ENCODE results near the gene CTSW.

CTSW gene

GRCh38 chr11:65861533-65862183 is 18.0 kb upstream of the CTSW start (continued):
- TF ChIP-seq PATZ1 (CRISPR knock-in tag; IDR thresholded peaks at IDR 0.05; ENCODE audit: borderline replicate concordance) (no peak), ZNF565 (CRISPR knock-in tag; conservative IDR thresholded peaks at IDR 0.05; ENCODE audit: low read depth) (no peak), CSDC2 (CRISPR knock-in tag; IDR thresholded peaks at IDR 0.05) (no peak), ISL1 (CRISPR knock-in tag; IDR thresholded peaks at IDR 0.05) (no peak)

DNA sequence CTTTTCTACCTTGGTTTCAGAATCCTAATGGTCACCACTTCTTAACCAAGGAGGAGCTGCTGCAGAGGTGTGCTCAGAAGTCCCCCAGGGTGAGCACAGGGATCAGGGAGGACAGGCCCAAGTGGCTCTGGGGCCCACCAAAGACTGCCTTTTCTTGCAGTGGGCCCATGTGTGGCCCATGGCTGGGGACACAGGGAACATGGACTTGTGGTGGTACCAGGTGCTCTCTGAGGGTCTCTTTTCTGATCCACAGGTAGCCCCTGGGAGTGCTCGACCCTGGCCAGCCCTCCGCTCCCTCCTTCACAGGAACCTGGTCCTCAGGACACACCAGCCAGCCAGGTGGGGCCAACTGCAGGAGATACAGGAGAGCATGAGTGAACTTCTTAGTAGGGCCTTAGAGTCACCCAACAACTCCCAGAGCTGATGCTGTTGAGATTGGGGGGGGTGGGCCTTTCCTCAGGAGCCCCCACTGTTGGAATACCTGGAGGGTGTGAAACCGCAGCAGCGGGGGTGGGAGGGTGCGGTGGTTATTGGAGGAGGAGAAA is 17.4 kb upstream of the CTSW start:
- no peak for ATAC-seq
- TF ChIP-seq RARB (CRISPR knock-in tag; IDR thresholded peaks at IDR 0.05): no peak
- no peak for TF ChIP-seq ZNF70 (CRISPR knock-in tag; IDR thresholded peaks at IDR 0.05)
- TF ChIP-seq, protein P1, sequence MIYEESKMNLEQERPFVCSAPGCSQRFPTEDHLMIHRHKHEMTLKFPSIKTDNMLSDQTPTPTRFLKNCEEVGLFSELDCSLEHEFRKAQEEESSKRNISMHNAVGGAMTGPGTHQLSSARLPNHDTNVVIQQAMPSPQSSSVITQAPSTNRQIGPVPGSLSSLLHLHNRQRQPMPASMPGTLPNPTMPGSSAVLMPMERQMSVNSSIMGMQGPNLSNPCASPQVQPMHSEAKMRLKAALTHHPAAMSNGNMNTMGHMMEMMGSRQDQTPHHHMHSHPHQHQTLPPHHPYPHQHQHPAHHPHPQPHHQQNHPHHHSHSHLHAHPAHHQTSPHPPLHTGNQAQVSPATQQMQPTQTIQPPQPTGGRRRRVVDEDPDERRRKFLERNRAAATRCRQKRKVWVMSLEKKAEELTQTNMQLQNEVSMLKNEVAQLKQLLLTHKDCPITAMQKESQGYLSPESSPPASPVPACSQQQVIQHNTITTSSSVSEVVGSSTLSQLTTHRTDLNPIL (CRISPR knock-in tag; IDR thresholded peaks at IDR 0.05; ENCODE audit: low read depth): no peak

GRCh38 chr11:65862941-65863888 is 16.4 kb upstream of the CTSW start:
- TF ChIP-seq CSRNP3 (CRISPR knock-in tag; IDR thresholded peaks at IDR 0.05) (no peak), ZFP30 (CRISPR knock-in tag; IDR thresholded peaks at IDR 0.05) (no peak), GLIS3 (CRISPR knock-in tag; IDR thresholded peaks at IDR 0.05) (no peak), ESRRG (CRISPR knock-in tag; IDR thresholded peaks at IDR 0.05) (no peak), SNAI2 (CRISPR knock-in tag; IDR thresholded peaks at IDR 0.05) (no peak), POU6F1 (CRISPR knock-in tag; IDR thresholded peaks at IDR 0.05; ENCODE audit: borderline replicate concordance, low read depth) (no peak), ISL1 (CRISPR knock-in tag; IDR thresholded peaks at IDR 0.05) (no peak), ZNF565 (CRISPR knock-in tag; conservative IDR thresholded peaks at IDR 0.05; ENCODE audit: low read depth) (no peak), ZNF70 (CRISPR knock-in tag; IDR thresholded peaks at IDR 0.05) (no peak), ARNTL (CRISPR knock-in tag; IDR thresholded peaks at IDR 0.05; ENCODE audit: borderline replicate concordance, low read depth) (no peak), PATZ1 (CRISPR knock-in tag; IDR thresholded peaks at IDR 0.05; ENCODE audit: borderline replicate concordance) (no peak), ZC3H10 (CRISPR knock-in tag; IDR thresholded peaks at IDR 0.05) (no peak), BACH2 (CRISPR knock-in tag; IDR thresholded peaks at IDR 0.05; ENCODE audit: borderline replicate concordance) (no peak)
- TF ChIP-seq, protein P1 (CRISPR knock-in tag; IDR thresholded peaks at IDR 0.05; ENCODE audit: low read depth): no peak
- no peak for ATAC-seq

Measured in SK-N-SH treated with all-trans-retinoic acid at 6 μM for 48 hours (cell line).